HG02678 (cell line): ENCODE data around the gene TGM2.
"Not testable (repeated sequence)": the region's sequence is repeated elsewhere in the genome, so short reads cannot be mapped to it uniquely, and the experiment has no call there.

ENCODE experiments used
- ATAC-seq: cut with Tn5 transposase; IDR thresholded peaks from one replicate; pipeline ENCODE4 v1.9.1; 2021; ENCODE audit warnings: mild to moderate bottlenecking, moderate library complexity; ENCODE audit not compliant: unreplicated experiment

The TGM2 gene

DNA sequence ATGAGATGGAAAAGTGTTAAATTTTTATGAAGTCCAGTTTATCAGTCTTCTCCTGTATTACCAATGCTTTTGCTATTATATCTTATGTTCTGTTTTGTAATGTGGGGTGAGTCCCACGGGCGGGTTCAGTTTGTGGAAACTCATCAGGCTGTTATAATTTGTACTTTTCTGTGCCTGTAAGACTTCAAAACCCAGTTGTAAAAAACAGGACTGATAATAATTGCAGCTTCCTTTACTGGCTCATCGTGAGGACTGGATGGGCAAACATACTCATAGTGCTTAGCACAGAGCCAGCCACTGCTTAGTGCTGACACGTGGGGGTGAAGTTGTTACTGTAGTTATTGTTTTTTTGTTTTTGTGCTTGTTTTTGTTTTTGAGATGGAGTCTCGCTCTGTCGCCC is 45.6 kb downstream of the TGM2 start:
- ATAC-seq = no peak

DNA sequence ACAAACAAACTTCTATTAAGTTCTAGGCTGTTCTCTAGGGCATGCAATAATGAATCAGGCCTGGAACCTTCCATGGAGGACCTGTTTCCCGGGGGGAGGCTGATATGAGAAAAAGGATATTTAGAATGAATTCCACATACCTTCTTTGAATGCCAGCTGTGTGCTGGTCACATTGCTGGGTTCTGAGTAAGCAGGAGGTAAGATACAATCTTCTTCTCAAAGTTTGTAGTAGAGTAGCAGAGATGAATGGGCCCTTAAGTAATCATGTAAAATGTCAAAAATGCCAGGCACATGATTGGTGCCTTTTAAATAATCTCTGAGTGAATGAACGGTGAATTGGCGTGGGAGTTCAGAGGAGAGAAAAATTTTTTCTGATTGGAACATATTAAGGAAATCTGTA is 47.4 kb downstream of the TGM2 start:
- no peak for ATAC-seq

DNA sequence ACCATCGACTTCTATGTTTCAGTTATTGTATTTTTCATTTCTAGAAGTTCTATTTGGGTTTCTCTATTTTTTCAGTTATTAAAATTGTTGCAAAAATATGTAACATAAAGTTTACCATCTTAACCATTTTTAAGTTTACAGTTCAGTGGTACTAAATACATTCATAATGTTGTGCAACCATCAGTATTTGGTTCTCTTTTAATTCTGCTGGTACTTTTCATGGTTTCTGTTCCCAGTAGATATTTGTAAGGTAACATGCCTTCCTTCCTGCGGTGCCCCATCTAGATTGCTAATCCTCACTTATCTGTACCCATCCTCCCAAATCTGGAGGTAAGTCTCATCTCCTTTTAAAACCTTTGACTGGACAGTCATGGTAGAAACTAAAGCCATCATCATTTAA is 47.9 kb downstream of the TGM2 start:
- ATAC-seq = no peak

DNA sequence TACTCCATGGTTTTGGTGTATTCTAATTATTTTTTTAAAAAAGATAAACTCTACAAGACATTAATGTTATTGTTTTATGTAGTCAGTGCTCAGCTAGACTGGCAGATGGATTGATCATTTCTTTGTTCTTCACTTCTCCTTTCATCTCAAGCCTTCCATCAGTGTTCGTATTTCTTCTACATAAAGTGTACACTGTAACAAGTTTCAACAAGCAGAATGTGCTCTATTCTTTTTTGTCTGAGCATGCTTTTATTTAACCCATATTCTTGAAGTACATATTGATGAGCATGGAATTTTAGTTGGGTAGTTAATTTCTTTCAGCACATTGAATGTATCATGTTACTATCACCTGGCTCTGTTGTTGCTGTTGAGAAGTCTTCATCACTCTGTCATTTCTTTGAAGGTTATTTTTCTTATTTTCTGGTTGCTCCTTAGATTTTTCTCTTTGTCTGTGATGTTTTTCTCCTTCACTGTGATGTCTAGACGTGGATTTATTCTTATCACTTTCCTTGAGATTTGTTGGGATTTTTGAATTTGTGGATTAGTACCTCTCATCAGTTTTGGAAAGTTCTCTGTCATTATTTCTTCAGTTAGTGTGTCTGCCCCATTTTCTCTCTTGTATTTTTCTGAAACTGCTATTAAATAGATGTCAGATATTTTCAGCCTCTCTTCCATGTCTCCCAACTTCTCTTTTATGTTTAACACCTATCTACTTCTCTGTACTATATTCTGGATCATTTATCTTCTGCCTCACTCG is 48.5 kb downstream of the TGM2 start:
- no peak for ATAC-seq

DNA sequence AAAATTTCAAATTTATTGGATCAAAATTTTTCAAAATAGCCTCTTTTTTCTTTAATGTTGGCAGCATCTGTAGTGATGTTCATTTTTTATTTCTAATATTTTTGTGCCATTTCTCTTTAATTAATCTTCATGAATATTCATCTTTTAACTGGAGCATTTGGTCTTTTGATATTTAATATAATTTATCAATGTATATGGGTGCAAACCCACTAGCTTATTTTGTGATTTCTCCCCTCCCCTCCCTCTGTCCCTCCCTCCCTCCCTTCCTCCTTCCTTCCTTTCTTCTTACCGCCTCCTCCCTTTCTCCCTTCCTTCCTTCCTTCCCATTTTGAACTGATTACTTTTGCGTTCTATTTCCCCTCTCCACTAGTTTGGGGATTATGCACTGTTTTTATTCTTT is 49.2 kb downstream of the TGM2 start:
- no peak for ATAC-seq

DNA sequence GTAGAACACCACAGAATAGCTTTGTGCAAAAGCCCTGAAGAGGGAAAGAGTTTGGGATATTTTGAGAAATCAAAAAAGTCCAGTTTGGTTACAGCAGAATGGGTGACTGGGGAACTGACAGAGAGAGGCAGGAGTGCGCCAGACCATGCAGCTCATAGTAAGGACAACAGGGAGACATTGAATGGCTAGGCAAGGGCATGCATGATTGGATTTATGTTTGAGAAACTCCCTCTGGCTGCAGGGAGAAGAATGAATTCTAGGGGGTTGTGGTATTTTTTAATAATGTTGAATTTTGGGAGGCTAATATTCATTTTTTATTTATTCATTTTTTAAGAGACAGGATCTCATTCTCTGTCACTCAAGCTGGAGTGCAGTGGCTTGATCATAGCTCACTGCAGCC is 49.9 kb downstream of the TGM2 start:
- ATAC-seq = no peak

DNA sequence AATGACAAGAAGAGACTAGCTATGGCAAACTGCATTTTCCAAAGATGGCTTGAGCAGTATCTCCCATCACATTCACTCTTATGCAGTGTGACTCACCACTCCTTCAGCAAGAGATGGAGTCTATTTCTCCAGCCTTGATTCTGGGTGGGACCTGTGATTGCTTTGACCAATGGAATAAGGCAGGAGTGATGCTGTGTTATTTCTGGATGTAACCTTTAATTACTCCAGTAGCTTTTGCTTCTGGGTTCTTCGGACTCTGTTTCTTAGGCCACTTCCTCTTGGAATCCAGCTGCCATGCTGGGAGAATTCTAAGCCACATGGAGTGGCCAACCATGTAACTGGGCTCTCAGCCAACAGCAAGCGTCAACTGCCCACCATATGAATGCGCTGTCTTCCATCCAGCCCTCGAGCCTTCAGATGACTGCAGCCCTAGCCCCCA is 50.7 kb downstream of the TGM2 start:
- ATAC-seq = no peak

DNA sequence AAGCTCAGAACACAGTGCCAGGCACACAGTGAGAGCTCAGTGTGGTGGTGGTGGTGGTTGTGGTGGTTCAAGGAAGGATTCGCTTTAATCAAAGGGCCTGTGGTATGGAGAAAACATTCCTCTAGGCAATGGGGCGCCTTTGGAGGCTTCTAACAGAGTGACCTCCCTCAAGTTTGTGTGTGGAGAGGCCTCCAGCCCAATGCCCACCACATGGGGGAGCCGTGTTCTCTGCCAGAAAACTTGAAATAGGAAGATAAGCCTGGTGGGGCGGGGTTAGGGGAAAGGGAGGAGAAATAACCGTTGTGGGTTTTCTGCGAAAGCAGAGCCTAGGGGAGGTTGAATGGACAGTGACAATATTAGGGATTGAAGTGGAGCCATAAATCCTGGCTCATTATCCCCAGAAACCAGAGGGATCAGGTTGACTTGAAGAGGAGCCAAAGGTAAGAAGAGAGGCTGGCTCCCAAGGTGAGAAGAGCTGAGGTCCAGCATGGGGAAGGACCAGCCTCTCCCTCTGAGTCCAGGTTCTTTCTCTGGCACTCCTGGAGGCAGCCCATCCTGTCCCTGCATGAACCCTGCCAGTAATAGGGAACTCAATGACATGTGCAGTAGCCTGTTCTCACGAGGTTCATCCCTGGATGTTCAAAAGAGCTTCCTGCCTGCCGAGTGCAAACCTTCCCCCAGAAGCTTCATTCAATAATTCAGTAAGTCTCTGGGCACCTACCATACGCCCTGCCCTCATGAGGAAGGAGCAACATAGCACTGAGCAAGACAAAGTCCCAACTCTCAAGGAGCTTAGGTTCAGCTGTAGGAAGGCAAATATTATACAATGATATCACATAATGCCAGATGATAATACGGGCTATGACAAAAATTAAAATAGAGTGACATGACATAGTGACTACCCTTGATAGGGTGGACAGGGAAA is 51.4 kb downstream of the TGM2 start:
- no peak for ATAC-seq

DNA sequence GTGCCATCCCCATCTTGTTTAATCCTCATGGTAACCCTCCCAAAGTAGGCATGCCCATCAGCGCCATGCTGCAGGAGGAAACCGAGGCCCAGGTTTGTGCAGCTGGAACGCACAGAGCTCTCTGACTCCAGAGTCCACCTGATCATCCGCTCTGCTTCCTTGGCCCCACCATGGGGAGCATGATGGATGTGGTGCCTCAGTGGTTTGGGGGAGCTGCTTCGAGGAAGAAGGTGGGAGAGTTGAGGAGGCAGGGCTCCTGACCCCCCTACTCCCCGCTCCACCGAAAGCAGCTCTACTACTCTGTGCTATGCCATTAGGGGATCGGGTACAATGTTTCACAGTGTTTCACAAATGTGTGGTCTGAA is 52.2 kb downstream of the TGM2 start:
- no peak for ATAC-seq

DNA sequence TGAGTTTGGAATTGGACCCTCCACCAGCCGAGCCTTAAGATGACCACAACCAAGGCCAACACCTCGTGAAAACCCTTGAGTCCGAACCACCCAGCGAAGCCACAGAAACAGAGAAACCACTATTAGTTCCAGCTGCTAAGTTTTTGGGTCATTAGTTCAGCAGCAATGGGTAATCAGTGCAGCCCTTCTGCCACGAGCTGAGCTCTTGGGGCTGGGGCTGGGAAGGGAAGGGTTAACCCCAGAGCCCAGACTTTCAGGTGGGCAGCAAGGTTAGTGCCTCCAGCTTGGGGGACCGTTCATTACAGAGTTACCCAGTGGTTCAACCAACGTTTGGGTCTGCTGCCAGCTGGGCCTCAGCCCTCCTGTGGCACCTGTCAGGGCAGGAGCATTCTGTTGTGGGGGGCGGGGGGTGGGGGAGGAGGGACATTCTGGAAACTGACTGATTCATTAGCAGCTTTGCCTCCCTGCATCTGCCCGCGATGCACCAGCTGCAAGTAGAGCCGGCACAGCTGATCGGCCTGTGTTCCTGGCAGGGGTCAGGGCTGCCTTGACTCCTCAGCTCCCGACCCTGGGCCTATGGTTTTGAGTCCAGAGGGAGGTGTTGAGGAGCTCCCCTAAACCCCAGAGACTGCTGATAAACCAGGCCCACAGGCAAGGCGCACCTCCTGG is 52.7 kb downstream of the TGM2 start:
- ATAC-seq = no peak

DNA sequence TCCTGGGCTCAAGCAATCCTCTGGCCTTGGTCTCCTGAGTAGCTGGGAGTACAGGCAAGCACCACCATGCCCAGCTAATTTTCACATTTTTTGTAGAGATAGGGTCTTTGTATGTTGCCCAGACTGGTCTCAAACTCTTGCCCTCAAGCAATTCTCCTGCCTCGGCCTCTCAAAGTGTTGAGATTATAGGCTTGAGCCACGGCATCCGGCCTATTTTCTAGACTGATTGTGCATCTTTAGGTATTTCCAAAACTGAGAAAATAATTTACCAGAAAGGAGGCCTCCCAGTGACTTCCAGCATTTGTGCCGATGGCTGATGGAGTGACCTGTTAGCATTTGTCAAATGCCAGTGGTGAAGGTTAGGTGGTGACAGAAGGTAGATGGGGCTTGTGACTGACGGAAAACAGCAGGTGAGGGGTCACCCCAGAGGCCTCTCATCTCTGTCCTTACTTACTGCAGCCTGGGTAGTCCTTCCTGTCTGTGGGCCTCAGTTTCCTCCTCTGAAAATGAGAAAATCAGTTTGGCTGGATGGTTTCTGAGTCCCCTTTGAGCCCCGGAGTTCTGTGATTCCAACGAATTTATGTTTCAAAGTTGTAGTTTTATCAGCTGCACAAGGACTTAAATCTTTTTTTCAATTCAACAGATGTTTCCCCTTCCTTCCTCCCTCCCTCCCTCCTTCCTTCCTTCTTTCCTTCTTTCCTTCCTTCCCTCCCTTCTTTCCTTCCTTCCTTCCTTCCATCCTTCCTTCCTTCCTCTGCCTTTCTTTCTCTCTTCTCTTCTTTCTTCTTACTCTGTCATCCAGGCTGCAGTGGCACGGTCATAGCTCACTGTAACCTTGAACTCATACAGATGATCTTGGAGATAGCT is 53.5 kb downstream of the TGM2 start:
- no peak for ATAC-seq

DNA sequence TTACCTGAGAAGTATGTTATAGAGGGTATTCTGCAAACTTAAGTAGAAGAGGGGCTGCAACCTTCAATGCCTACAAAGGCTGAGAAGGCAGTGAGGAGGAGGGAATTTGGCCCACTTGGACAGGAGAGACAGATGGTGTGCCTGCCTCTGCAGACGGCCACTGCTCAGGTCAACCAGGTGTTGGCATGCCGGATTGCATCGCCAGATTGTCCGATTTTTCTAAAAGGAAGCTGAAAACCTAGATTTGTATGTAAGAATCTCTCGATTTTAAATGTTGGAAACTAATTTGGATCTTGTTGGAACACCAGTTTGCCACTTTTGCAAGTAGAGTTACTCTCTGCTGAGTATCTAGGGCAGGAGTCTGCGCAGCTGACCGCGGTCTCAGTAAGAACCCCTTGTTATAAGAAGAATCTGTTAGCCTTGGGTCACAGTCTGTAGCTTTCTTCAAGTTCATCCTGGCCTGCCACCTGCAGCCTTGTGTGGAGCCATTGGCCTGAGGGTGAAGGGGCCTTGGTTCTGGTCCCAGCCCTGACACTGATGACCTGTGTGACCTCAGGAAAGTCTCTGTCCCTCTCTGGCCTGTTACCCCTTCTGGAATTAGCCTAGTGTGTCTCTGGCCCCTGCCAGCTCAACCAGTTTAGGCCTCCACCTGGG is 54.4 kb downstream of the TGM2 start:
- ATAC-seq = no peak

DNA sequence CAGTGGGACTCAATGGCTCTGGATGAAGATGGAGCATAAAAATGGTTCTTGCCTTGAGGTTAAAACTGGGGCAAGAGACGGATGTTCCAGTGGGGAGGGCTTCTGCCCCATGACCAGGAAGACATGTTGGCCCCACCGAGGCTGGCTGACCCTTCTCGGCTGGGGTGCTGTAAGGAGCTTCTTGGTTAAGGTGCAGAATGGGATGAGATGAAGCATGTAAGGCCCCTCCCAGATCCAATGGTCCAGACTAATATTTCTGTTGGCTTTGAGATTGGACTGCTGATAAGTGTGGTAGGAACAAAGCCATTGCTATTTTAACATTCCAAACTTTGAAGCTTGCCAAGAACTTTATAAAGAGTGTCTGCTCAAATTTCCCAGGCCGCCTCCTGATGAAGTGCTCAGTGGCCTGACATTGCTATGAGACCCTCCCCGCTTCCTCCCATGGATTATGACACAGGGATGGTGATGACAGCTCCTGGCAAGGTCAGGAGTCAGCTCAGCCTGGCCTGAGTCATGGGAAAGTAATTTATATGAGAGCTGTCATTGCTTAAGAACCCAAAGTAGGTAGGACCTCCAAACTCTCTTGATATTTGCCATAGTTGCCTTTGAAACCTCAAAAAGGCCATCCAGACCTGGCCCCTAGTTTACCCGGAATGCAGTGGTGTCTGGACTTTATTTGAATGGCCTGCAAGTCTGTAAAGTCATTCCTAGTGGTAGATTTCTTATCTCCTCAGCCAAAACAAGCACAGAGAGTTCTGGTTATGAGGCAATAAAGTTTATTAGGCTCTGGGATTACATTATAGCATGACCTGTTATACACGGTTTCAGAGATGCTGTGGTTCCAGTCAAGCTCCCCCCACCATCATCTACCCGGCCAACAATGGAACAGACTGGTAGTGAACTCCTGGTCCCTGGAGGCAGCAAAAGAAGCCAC is 55.2 kb downstream of the TGM2 start:
- no peak for ATAC-seq

DNA sequence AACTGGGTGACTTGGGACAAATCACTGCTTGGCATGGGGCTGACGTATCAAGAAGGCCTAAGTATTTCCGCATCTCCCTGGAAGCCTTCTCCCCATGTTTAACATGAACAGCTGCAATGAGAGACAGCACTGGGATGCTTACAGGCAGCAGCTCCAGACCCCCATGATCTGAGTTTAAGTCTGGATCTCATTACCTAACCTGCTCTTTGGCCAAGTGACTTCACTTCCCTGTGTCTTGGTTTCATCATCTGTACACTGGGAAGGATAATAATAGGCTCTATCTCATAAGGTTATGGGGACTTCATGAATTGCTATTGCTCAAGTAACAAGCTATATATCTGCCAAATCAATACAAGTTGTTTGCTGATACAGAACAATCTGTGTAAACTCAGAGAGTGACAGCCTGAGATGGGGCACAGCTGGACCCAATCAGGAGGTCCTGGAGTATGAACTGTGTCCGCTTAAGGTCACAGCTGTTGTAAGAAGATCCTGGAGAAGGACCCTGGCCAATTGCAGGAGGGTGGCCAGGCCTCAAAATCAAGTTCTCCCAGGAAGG is 56.0 kb downstream of the TGM2 start:
- no peak for ATAC-seq

DNA sequence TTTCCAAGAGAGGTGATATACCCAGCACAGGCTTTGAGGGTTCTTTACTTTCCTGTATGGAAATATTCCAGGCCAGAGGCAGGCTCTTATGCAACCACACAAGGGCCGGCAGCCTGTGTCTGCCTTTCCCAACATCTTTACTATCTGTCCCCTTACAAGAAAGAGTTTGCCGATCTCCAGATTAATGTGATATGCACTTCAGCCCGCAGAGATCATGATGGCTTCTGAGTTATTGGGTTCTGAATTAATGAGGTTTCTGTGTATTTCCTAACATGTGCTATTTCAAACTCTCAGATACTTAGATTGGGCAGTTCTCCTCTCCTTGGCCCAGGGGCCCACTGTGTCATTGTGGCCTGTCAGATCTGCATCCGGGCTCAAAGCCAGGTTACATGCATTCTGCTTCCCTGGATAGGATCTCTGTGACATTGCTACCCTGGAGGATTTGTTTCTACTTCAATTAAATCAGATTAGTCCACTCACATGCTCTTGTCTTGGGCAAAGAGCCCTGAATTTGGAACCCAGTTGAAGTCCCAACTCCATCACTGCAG is 56.6 kb downstream of the TGM2 start:
- ATAC-seq = no peak

DNA sequence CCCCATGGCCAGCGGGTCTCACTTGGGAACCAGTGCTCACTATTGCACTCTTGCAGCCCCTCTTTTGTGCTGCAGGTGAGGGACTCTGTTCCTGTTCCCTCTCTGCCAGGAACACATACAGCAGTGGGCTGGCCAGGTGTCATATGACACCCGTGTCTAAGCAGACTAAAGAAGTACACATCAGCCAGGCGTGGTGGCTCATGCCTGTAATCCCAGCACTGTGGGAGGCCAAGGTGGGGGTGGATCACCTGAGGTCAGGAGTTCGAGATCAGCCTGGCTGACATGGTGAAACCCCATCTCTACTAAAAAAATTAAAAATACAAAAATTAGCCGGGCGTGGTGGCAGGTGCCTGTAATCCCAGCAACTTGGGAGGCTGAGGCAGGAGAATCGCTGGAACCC is 57.2 kb downstream of the TGM2 start:
- ATAC-seq = not testable (repeated sequence)

DNA sequence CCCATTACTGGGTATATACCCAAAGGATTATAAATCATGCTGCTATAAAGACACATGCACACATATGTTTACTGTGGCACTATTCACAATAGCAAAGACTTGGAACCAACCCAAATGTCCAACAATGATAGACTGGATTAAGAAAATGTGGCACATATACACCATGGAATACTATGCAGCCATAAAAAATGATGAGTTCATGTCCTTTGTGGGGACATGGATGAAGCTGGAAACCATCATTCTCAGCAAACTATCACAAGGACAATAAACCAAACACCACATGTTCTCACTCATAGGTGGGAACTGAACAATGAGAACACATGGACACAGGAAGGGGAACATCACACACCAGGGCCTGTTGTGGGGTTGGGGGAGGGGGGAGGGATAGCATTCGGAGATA is 57.7 kb downstream of the TGM2 start:
- not testable (repeated sequence) for ATAC-seq

DNA sequence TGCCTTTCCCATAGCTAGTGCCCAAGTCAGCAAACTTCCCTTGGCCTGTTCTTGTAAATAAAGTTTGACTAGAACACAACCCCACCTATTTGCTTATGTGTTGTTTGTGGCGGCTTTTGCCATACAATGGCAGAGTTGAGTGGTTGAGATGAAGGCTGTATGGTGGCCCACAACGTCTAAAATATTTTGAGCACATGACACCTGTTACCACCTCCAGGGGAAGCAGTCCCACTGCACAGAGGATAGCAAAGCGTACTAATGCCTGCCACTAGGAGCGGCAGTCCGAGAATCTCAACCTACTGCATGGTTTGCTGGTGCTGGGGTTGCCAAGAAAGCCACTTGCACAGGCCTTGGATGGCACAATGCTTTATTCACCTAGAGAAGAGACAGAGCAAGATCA is 58.6 kb downstream of the TGM2 start:
- ATAC-seq = no peak

DNA sequence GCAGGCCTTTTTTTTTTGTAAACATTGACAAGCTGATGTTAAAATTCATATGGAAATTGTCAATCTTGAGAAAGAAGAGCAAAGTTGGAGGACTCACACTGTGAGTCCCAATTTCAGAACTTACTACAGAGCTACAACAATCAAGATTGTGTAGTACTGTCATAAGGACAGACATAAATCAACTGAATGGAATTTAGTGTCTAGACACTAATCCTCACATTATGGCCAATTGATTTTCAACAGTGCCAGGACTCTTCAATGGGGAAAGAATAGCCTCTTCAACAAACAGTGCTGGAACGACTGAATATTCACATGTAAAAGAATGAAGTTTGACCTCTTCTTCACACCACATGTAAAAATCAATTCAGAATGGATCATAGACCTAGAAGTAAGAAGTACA is 60.8 kb downstream of the TGM2 start:
- ATAC-seq = no peak
